Endothelial cell of umbilical vein (primary cell): ENCODE measurements around the gene OR52K2. TPM values are rescaled to one million over a fixed set of nuclear protein-coding genes. Genes with fewer than 3 reads are reported as not detected.

ENCODE experiments used
- BruUV-seq: library from RNA; stranded (reverse); fragments of 400-500 nt; replicated peaks from 2 replicates; lab custom pipeline; 2021; lab: Mats Ljungman, UMichigan
- CTCF ChIA-PET: fragments of 300-600, 350-600 bp; sonication (Branson Sonifier 250); formaldehyde crosslinking; loops from one replicate; lab custom pipeline; 2021; ENCODE audit warnings: antibody characterized with exemption, inconsistent platforms; lab: Charles Lee
- POLR2A ChIA-PET: fragments of 300-600, 350-600 bp; sonication (Branson Sonifier 250); formaldehyde crosslinking; loops from one replicate; lab custom pipeline; 2021; ENCODE audit warnings: antibody characterized with exemption, inconsistent platforms; lab: Charles Lee
- DNase-seq: peaks from one replicate; pipeline ENCODE4 v3.0.0-alpha.2; 2011; ENCODE audit warnings: low read depth, low spot score
- FAIRE-seq: peaks from 2 replicates; lab custom pipeline; 2011; peaks lifted over from hg19 to GRCh38; lab: Jason Lieb, UNC
- H2AFZ ChIP-seq: 2 replicates; pipeline ENCODE4 v1.6.0; 2012; ENCODE audit warnings: low read depth, low read length, control low read depth, inconsistent platforms
- H3K27ac ChIP-seq: 2 replicates; pipeline ENCODE4 v1.5.1; 2011; ENCODE audit warnings: low read depth, mild to moderate bottlenecking, control low read depth, low read length, moderate library complexity; ENCODE audit not compliant: insufficient read depth
- H3K27me3 ChIP-seq, 2 experiments: 2 replicates each; pipeline versions ENCODE4 v1.6.0 to v1.6.1; 2011; ENCODE audit warnings: low read length in 2 of 2, mixed read lengths in 1 of 2; ENCODE audit not compliant: control insufficient read depth in 2 of 2, insufficient read depth in 2 of 2
- H3K36me3 ChIP-seq, 2 experiments: 2 replicates in 1 of 2; 3 replicates in 1 of 2; pipeline ENCODE4 v1.5.1; 2011; ENCODE audit warnings: low read length in 2 of 2, mild to moderate bottlenecking in 1 of 2, moderate library complexity in 1 of 2; ENCODE audit not compliant: control insufficient read depth in 2 of 2, insufficient read depth in 2 of 2; ENCODE audit errors: extremely low read depth in 1 of 2
- H3K4me1 ChIP-seq: 3 replicates; pipeline ENCODE4 v1.5.1; 2011; ENCODE audit warnings: mild to moderate bottlenecking, low read length; ENCODE audit not compliant: control insufficient read depth, insufficient read depth; ENCODE audit errors: extremely low read depth
- H3K4me2 ChIP-seq: 2 replicates; pipeline ENCODE4 v1.6.1; 2011; ENCODE audit warnings: low read length, control low read depth, mixed read lengths; ENCODE audit not compliant: insufficient read depth
- H3K4me3 ChIP-seq, 3 experiments: fragments of 200-600 bp in 1 of 3; sonication (generic), shearing (Covaris generic) in 1 of 3; replicated peaks in 1 of 3; 2 replicates each; pipeline ENCODE4 v1.5.1; 2011 to 2016; ENCODE audit warnings: control low read depth in 3 of 3, low read length in 3 of 3, mild to moderate bottlenecking in 2 of 3, inconsistent platforms in 1 of 3, low read depth in 1 of 3, moderate library complexity in 1 of 3; ENCODE audit not compliant: insufficient read depth in 1 of 3
- H3K79me2 ChIP-seq: 2 replicates; pipeline ENCODE4 v1.6.0; 2012; ENCODE audit warnings: low read length, inconsistent platforms; ENCODE audit not compliant: control insufficient read depth, insufficient read depth
- H3K9ac ChIP-seq: replicated peaks from 2 replicates; pipeline ENCODE3; 2011; ENCODE audit warnings: low read length, control low read depth; ENCODE audit not compliant: insufficient read depth; ENCODE audit errors: extremely low read depth
- H3K9me1 ChIP-seq: replicated peaks from 3 replicates; pipeline ENCODE4 v1.6.0; 2011; ENCODE audit warnings: mild to moderate bottlenecking, low read length; ENCODE audit not compliant: control insufficient read depth, insufficient read depth; ENCODE audit errors: extremely low read depth
- H3K9me3 ChIP-seq: replicated peaks from 2 replicates; pipeline ENCODE4 v1.5.1; 2012; ENCODE audit warnings: low read length, inconsistent platforms; ENCODE audit not compliant: control insufficient read depth, insufficient read depth
- H4K20me1 ChIP-seq: replicated peaks from 2 replicates; pipeline ENCODE3; 2011; ENCODE audit warnings: mild to moderate bottlenecking, low read length; ENCODE audit not compliant: control insufficient read depth, insufficient read depth; ENCODE audit errors: extremely low read depth
- CTCF ChIP-seq, 2 donors: IDR thresholded peaks; 1 replicate in 1 of 2; 2 replicates in 1 of 2; pipeline ENCODE4 v1.5.1; 2011; ENCODE audit warnings: low read length in 2 of 2, mild to moderate bottlenecking in 2 of 2, moderate library complexity in 2 of 2, control low read depth in 1 of 2, inconsistent platforms in 1 of 2, low read depth in 1 of 2; ENCODE audit not compliant: insufficient read depth in 1 of 2; ENCODE audit errors: extremely low read depth in 1 of 2
- EZH2 ChIP-seq: IDR thresholded peaks from 2 replicates; pipeline ENCODE4 v1.6.1; 2012; ENCODE audit warnings: borderline replicate concordance, low read depth, mild to moderate bottlenecking, moderate library complexity, low read length, inconsistent platforms; ENCODE audit not compliant: severe bottlenecking
- FOS ChIP-seq: IDR thresholded peaks from 2 replicates; pipeline ENCODE4 v1.6.1; 2011; ENCODE audit warnings: mild to moderate bottlenecking, low read length, moderate library complexity, borderline replicate concordance; ENCODE audit not compliant: insufficient read depth
- GATA2 ChIP-seq: IDR thresholded peaks from 2 replicates; pipeline ENCODE4 v1.7.0; 2011; ENCODE audit warnings: low read depth, mild to moderate bottlenecking, moderate library complexity, mixed read lengths, low read length; ENCODE audit not compliant: insufficient read length, insufficient read depth
- JUN ChIP-seq: IDR thresholded peaks from 2 replicates; pipeline ENCODE4 v1.6.1; 2011; ENCODE audit warnings: borderline replicate concordance, low read depth; ENCODE audit not compliant: insufficient read length, insufficient read depth
- MAX ChIP-seq: IDR thresholded peaks from 2 replicates; pipeline ENCODE4 v1.6.1; 2011; ENCODE audit not compliant: insufficient read depth, insufficient read length
- MYC ChIP-seq: IDR thresholded peaks from one replicate; pipeline ENCODE4 v1.6.1; 2011; ENCODE audit warnings: mild to moderate bottlenecking, low read depth, low read length
- POLR2AphosphoS5 ChIP-seq: IDR thresholded peaks from 2 replicates; pipeline ENCODE4 v1.6.1; 2012; ENCODE audit warnings: low read depth, mild to moderate bottlenecking, control low read depth, low read length, moderate library complexity; ENCODE audit not compliant: insufficient read depth
- dilution Hi-C: fragments of 300-500 bp; cut with MboI; formaldehyde crosslinking; loops from one replicate; pipeline ENCODE4 v1.15.0; 2019; ENCODE audit warnings: low sequenced_read_pairs; ENCODE audit not compliant: extremely low pct_ligation_motif_present
- intact Hi-C: fragments of 100-400 bp; cut with micrococcal nuclease; formaldehyde crosslinking; loops from one replicate; pipeline ENCODE4 v1.10.0; 2022
- polyA plus RNA-seq, 4 experiments: library from polyadenylated mRNA; depleted of rRNA in 3 of 4; stranded (reverse) in 3 of 4; unstranded in 1 of 4; fragments of >200 nt; gene quantifications; 2 replicates each; pipeline versions ENCODE4 v1.2.1 to v1.2.3, GENCODE V29; 2011 to 2012; ENCODE audit warnings: missing spikeins in 1 of 4
- total RNA-seq: library from RNA; stranded (reverse); gene quantifications from 2 replicates; pipeline ENCODE4 v1.2.3, GENCODE V29; 2021

Gene OR52K2
- total and polyA plus RNA-seq, 2 donors (not counting 3 experiments of a cell fraction or from before 2014, with no cell fraction given): not detected

GRCh38 chr11:4416306-4416705 is 32.8 kb upstream of the OR52K2 start:
- no peaks in the 10 kb centered on the region for H4K20me1 ChIP-seq
- H3K9me1 ChIP-seq: no peaks in the 10 kb centered on the region
- no peak overlapping the region for H3K4me3 ChIP-seq
- no peak for TF ChIP-seq CTCF (IDR thresholded peaks at IDR 0.05; ENCODE audit: extremely low read depth in 1 of 2, insufficient read depth in 1 of 2, low read depth in 1 of 2, low read length in 2 of 2)
- TF ChIP-seq EZH2: no peak
- TF ChIP-seq MYC: no peak
- no peak for TF ChIP-seq GATA2
- TF ChIP-seq MAX: no peak
- no peak for TF ChIP-seq JUN
- no peak for TF ChIP-seq POLR2AphosphoS5
- TF ChIP-seq FOS: no peak
- DNase-seq: no peak
- BruUV-seq: no TSS peak
- no peaks in the 10 kb centered on the region for H3K9me3 ChIP-seq
- H3K79me2 ChIP-seq: no peaks in the 10 kb centered on the region
- FAIRE-seq: no peak
- H3K27ac ChIP-seq: no peak overlapping the region
- no peak overlapping the region for H3K4me2 ChIP-seq
- H2AFZ ChIP-seq: no peak overlapping the region
- no peaks in the 10 kb centered on the region for H3K36me3 ChIP-seq
- H3K4me1 ChIP-seq: no peaks in the 10 kb centered on the region
- ChIA-PET CTCF (no interaction called here), POLR2A (no interaction called here)
- intact Hi-C loops (no loop called here), dilution Hi-C loops (no loop called here)
- H3K9ac ChIP-seq: no peak overlapping the region
- no peaks in the 10 kb centered on the region for H3K27me3 ChIP-seq
